NCI-H2107 treated with DMSO at 0.1 percent for 48 hours (cell line): Measurements from ENCODE around the gene SDHB.

Source experiments
- DNase-seq: peaks from one replicate; lab custom pipeline; 2025; ENCODE audit not compliant: unreplicated experiment; lab: John Stamatoyannopoulos, UW

Gene SDHB

DNA sequence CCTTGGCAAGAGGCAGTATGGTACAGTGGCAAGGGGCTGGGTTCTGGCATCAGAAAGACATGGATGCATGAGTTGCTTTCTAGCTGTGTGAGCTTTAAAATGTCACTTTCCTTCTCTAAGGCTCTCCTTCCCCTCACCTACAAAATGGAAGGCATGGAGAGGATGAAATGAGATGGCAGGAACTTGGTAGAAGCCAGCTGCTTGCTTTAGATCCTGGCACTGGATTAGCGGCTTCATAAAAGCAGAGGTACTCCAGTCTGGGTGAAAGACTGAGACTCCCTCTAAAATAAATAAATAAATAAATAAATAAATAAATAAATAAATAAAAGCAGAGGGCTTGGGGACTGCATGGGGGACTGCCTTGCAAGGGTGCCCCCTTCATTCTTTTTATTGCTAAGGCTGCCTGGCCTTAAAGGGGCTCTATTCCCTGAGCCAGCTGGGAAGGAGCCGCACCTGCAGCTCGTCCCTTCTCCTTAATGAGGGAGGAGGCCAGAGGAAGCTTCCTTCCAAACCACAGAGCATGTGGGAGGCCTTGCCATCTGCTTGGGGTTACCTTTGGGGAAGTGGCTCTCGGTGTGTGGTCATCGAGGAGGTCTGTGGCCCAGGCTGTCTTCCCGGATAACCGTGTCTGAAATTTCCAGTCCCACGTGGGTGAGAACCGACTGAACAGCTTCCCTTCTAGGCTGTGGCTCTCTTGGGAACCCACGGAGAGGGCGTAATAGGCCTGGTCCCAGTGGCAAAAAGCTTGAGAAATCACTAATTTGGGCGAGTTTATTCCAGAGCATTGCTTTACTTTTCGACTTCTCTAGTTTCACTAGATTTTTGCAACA, 40.1 kb downstream of the SDHB start:
- no peak for DNase-seq

DNA sequence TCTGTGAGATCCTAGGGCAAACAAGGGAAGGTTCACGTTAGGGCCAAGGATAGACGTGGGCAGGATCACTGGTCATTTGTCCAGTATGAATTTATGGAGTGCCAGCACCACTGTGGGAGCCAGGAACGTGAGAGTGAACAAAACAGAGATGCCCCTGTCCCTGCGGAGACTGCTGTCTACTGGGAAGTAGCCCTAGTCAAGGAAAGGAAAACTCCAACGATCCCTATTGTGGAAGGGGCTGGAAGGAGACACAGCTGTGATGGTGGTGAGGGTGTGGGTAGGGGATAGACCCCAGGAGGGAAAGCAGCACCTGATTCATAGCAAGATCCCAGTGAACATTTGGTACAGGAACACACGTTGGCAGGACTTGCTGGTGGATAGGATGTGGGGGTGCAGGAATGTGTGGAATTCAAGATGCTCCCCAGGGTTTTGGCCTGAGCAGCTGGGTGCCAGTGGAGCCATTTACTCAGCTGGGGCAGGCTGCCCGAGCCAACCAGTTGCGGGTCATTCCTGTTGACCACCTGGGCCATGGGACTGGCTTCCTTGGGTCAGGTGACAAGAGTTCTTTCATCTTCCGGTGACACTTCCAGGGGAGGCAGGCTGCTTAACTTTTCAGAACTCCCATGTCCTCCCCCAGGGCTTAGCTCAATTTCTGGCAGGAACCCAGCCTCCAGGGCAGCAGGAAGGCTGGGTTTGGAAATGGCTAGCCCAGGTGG, 40.9 kb downstream of the SDHB start:
- DNase-seq = no peak

DNA sequence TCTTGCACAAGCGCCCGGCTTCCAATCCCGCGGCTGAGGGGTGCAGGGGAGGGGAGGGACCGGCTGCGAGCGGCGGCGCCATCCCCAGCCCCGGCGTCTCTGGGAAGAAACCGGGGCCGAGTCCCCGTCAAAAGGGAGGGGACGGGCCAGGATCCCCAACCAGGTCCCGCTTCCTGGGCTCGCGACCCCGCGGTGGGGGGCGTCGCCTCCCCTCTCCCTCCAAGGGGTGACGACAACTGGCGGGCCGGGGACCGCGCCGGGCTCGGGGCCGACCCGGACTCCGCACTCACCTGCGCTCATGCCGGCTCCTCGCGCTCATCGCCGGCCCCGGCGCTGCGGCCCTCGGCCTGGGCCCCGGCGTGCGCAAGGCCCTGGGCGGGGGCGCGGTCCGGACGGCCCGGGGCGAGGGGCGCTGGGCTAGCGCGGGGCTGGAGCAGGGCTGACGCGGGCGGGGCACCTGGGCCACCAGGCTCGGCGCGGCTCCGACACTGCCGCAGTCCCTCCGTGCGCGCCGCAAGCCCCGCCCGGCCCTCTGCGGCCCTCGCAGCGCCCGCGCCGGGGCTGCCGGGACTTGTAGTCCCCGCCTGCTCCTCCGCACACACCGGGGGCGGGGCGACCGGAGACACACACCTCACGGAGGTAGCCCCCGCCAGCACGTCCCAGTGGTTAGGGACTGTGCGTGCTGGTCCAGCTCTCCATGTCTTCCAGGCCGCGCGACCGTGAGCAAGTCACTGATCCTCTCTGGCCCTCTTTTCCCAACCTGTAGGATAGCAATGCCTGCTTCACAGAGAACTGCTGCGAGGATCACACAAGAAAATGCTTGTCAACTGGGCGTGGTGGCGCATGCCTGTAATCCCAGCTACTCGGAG, 42.2 kb downstream of the SDHB start, which contains the start of gene ATP13A2:
TSS of gene ATP13A2 (minus strand) at position 490 of the 869 bp plus-strand sequence. CDS start at position 300, 190 bp downstream.
- peak; percentile 42 for DNase-seq

DNA sequence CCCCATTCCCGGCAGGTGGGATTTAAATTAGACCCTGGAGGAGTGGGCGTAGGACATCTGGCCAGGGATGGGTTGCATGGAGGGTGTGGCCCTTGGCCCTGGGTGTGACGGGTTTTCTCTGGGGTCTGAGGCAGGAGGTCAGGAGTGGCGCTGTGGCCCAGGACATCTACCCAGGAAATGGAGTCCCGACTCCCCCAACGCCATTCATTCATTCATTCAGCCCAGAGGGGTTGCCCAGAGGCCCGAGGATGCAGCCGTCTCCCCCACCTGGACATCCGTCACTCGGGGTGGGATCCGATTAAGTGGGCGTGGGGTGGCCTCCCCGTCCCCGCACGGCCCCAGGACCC, 42.8 kb downstream of the SDHB start:
- no peak for DNase-seq

DNA sequence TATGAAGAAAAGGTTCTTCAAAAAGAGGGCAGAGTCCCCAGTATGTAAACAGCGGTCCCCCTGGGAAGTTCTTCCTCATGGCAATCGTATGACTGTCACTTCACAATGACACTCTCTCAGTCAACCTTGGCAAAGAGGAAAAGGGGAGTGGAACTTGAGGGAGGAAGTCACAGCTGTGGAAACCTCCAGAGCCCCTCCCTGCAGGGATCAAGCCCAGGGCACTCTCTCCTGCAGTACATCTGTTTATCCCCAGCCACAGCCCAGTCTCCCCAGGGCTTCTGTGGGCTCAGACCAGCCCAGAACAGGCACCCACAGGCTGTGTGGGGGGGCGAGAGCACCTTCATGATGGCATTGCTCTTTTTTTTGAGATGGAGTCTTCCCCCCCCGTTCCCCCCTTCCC, 44.1 kb downstream of the SDHB start:
- no peak for DNase-seq

DNA sequence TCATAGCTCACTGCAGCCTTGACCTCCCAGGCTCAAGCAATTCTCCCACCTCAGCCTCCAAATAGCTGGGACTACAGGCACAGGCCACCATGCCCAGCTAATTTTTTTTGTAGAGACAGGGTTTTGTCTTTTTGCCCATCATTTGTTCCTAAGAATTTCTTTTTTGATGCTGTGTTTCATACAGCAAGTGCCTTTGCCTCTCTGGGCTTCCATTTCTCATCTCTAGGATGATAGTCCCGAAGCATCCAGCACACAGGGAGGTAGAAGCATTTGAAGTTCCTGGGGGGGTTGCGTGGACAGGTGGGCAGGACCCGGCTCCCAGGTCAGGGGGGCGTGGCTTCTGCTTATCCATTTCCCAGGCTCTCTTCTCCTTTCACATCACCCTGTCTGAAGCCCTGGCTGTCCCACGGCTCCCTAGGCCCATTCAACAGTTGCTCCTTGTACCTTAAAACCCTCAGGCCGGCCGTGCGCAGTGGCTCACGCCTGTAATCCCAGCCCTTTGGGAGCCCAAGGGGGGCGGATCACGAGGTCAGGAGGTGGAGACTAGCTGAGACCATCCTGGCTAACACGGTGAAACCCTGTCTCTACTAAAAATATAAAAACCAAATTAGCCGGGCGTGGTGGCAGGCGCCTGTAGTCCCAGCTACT, 45.5 kb downstream of the SDHB start:
- DNase-seq = no peak

DNA sequence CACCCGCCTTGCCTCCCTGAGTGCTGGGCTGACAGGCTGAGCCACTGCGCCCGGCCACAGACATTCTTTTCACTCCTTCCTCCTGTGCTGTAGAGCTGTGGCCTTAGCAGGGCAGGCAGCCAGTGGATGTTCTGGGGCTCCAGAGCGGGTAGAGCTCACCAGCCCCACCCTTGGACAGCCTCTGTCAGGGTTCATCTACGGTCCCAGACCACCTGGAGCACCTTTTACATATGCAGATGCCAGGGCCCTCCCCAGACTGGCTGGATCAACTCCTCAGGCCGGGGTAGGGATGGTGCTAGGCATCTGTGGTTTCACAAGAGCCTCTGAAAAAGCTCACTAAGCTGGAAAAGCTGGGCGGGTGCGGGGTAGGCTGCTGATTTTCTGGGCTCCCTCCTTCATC, 46.7 kb downstream of the SDHB start:
- DNase-seq = no peak

DNA sequence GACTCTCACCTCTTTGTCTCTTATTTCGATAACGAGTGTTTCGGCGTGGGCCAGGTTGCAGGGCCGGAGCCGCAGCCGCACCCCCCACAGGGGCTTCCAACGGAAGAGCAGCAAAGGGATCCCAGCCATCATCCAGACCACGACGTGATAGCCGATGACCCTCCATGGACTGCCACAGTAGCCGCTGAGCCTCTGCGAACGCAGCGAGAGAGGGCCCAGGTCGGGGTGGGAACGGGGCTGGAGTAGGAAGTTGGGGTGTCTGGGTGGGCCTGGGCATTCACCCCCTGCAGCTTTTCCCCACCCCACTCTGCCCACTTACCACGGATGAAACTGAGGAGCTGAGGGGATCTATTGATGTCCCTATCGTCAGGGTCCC, 48.5 kb downstream of the SDHB start:
- DNase-seq = no peak

DNA sequence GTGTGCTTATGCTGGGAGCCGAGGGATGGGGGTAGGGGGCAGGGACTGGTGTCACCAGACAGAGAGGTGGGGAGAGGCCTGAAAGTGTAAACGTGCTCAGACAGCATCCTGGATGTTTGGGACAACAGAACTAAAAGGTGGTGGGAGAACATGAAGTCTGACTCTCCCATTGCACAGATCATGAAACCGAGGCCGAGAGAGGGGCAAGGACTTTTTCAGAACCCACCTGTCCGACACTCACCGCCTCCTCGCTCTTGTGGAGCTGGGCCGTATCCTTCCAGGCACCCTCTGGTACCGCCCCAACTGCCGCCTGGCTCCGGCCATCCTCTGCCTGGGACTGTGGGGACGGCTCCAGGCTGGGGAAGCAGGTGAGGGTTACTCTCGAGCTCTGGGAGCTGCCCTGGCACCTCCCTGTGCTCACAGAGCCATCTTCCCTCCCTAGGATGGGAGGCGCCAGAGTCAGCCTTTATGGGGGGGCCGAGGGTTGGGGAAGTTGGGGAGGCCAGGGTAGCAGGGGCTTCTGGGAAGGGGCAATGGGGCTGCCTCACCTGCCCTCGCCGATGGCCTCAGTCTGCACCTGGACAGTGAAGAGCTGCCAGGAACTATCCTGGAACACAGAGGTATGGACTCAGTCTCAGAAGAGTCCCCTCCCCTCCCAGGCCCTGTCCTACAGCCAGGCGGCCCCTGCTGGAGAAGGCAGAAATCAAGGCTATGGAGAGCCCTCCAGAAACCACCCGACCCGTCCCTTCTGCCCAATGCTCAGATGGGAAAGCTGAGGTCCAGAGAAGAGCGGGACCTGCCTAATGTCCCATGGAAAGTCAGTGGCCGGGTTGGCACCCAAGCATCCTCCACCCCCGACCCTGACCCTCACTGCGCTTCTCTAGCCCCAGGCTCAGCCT, 49.1 kb downstream of the SDHB start:
- DNase-seq = no peak

DNA sequence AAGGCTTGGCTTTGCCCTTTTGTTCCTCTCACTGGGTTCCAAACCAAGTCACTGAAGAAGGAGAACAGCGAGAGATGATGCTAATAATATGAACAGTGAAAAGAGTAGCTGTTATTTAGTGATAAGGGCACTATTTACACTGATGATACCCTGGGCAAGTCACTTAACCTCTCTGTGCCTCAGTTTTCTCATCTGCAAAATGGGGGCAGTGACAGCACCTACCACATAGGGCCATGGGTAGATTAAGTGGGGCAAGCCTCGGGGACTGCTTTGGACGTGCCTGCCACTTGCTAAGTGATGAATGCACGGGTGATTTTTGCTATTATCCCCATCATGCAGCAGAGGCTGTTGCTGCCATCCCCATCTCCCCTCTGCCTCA, 51.3 kb downstream of the SDHB start:
- no peak for DNase-seq

DNA sequence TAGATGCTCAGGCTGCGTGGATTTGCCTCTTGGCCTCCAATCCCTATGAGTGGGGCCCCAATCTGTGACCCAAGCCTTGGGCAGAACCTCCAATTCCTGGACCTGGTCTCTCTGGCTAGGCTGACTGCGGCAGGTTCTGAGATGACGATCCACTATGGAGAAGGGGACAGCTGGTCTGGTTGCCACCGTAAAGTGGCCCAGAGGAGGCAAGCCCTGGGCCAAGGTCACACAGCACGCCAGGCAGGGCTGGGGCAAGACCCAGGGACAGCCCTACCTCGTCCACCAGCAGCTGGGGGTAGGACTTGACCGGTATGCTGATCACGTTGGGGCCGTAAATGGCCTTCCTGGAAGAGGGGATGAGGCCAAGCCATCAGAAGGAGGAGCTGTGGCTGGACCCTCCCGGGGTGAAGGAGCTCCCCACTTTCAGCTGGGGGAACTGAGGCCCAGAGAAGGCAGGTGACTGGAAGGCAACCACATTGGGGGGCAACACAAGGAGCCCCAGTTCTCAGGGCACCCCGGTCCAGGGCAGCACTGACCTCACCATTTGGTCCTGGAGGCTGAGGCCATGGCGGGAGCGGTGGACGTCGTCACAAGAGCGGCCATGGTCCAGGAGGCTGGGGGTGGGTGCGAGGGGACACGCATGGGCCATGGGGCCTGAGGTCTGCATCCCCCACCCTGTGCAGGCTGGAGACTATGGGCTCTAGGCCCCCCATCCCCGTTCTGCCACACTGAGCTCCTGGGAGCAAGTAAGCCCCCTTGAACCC, 51.9 kb downstream of the SDHB start:
- DNase-seq = no peak

DNA sequence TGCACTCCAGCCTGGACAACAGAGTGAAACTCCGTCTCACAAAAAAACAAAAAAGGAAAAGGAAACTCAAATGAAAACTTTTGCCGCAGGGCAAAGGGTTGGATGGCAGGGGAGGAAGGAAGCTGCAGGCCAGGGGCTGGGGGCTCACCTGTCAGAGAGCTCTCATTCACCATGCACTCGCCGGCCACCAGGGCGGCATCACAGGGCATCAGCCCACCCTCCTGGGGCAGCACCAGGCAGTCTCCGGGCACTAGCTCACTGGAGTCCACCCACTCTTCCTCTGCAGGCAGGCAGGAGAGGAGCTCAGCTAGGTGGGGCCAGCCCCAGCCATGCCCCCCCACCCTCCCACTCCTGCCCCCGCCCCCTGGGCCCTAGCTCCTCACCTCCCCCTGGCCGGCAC, 54.0 kb downstream of the SDHB start:
- no peak for DNase-seq

DNA sequence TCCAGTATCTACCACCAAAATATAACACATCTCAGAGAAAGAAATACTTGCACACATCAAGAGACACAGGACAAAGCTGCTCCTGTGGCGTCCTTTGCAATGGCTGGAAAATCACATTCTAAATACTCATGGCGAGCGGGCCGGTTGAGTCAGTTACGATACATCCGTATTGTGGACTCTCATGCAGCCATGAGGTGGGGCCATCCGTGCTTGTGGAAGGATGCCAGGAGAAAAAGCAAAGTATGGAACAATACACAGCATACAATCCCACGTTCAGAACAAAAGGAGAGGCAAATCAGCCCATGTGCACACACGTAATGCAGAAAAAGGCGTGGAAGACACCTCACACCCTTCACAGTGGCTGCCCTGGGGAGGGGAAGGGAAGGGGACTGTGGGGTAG, 55.2 kb downstream of the SDHB start:
- no peak for DNase-seq

DNA sequence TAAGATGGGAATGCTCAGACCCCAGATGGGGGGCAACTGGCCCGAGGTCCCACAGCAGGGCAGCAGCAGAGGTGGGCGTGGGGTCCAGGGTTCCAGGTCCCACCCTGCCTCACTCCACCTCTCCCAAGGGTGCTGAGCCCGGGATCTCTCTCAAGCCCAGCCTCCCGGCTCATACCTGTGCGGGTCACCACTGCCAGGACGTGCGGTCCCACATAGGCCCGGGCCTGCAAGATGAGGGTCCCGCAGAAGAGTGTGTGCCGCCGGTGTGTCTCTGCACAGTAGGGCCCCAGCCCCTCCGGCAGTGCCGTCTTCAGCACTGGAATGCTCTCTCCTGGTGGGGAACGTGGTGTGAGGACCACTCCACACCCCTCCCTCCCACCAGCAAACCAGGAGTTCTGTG, 57.0 kb downstream of the SDHB start:
- DNase-seq = no peak

DNA sequence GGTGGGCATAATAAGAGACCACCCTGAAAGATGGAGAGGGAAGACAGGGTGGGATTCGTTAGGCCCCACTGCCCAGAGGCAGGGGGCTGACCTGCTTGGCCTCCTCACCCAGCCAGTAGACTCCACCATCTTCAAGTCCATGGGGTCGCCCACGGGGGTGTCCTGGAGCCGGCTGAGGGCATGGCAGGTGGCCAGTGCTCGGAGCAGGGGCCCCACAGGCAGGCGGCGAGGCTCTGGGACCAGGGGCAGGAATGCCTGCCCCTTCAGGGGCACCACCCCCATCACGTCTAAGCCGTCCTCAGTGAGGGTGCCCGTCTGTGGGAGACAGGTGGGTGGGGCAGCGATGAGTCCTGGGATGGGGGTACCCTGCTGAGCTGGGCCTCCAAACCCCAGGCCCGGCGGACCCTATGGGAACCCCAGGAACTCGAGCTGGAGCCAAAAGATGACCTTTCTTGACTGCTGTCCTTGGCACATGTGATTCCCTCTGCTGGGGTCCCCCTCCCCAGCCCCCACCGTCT, 60.3 kb downstream of the SDHB start:
- DNase-seq = no peak

DNA sequence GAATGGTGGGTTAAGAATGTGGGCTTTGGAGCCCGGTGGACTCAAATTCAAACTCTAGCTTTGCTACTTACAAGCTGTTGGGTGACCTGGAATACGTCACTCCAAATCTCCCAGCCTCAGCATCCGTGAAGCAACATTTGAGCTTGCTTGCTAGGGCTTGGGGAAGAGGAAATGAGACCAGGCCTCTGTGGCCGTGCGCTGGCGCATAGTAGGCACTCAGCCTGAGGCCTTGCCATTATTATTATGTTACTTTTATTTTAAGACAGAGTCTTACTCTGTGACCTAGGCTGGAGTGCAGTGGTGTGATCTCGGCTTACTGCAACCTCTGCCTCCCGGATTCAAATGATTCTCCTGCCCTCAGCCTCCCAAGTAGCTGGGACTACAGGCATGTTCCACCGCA, 61.2 kb downstream of the SDHB start:
- DNase-seq = no peak

DNA sequence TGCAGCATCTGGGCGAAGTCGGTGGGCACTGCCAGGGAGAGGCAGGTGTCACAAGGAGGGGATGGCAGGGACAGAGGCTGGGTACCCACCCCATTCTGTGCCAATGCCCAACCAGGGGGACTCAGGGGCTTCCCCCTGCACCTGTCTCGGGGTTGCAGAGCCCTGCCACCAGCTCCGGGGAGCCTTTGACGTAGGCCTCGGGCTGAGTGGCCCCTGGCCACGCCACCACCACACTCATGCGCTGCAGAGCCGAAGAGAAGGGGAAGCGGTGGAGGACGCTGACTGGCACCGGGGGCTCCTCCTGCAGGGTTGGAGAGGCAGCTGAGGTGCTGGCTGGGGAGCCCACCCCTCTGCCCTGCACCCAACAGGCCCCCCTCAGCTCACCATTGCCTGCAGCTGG, 61.7 kb downstream of the SDHB start:
- no peak for DNase-seq

DNA sequence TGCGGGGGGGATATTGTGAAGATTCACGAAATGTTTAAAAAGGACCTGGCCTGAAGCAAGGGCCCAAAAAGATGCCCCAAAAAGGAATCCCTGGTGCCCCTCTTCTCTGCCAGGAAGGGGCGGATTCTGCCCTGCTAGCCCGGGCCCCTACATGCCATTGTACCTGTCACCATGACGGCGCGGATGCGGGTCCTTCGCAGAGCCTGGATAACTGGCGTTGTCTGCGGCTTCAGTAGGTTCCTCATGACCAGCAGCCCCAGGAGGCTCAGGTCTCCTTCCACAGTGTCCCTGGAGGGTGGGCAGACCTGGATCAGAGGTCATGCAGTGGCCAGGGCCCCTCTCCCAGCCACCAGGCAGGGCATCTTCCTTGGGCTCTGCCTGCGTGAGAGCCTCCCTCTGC, 62.3 kb downstream of the SDHB start:
- no peak for DNase-seq

DNA sequence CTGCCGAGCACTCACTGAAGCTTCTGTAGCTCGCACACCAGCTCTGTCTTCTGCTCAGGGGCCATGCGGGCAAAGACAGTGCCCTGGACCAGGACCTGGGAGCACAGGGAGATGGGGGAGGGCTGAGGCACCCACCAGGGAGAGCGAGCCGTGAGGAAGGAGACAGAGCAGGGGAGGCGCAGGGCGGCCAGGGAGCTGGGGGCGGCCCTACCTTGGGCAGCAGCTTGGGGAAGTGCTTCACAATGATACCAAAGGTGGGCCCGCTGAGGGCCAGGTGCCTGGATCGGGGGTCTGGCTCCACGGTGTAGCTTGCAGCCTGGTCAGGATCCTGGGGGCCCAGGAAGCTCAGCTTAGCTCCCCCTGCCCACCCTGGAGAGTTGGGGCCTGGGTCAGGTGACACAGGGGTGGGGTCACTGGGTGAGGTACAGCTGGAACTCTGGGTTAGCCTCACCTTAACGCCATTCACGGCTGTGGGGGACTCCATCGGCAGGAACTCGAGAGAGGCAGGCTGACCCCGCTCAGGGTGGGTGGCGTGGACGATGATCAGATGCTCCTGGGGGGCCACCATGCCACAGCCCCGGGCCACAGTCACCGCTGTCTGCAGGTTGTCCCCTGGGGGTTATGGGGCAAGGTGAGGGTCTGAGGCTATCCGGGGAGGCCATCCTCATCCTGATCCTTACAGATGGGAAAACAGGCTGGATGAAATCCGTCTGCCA, 64.0 kb downstream of the SDHB start:
- DNase-seq = no peak
